ENCODE results near the gene PPP1R14B. TPM values are rescaled to one million over a fixed set of nuclear protein-coding genes. Genes with fewer than 3 reads are reported as not detected.

The PPP1R14B gene
- total and polyA plus RNA-seq, 2 donors = 31.6 to 62.8 TPM

DNA sequence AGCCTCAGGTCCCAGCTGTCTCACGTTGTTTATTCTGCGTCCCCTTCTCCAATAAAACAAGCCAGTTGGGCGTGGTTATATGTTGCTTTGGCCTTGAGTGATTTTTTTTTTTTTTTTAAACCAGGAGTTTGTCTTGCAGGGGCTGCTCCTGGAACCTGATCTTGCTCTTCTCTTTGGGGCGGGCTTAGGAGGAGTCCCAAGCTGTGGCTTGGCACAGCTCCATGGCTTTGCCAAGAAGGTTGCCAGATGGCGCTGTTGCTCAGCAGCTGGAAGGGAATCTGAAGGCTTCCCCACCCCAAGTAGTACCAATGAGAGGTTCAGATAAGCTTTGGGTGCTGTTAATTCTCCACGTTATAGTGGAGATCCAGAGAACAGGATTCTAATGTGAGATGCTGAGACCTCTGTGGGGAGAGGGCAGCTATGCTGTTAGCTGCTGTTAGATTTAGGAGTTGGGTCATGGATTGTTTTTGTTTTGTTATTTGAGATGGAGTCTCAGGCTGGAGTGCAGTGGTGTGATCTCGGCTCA is 42.2 kb downstream of the PPP1R14B start:
- Histone ChIP-seq H3K36me3 (ENCODE audit: insufficient read depth) (no peaks in the 10 kb centered on the region), H3K4me3 (ENCODE audit: low read depth, low read length) (no peak overlapping the region), H3K4me1 (ENCODE audit: insufficient read depth) (no peaks in the 10 kb centered on the region), H3K27ac (ENCODE audit: low read depth) (no peak overlapping the region)
- 22% methylated on average over 7 of the region's 7 CpGs for WGBS
- peak; percentile 73 for DNase-seq (ENCODE audit: extremely low spot score)

DNA sequence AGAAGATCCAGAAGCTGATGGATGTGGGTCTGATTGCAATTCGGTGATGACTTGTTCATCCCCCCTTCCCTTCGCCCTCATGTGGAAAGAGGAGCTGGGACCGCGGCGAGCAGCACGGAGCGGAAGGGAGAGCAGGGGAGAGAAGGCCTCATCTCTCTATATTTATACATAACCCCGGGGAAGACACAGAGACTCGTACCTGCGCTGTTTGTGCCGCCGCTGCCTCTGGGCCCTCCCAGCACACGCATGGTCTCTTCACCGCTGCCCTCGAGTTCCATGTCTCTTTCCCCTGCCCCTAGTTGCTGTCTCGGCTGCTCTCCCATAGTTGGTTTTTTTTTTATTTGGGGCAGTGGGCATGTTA is 42.7 kb downstream of the PPP1R14B start:
- Histone ChIP-seq H3K4me1 (ENCODE audit: insufficient read depth) (no peaks in the 10 kb centered on the region), H3K4me3 (ENCODE audit: low read depth, low read length) (no peak overlapping the region), H3K36me3 (ENCODE audit: insufficient read depth) (no peaks in the 10 kb centered on the region), H3K27ac (ENCODE audit: low read depth) (no peak overlapping the region)
- 73% methylated on average over 16 of the region's 16 CpGs for WGBS
- no peak for DNase-seq (ENCODE audit: extremely low spot score)

DNA sequence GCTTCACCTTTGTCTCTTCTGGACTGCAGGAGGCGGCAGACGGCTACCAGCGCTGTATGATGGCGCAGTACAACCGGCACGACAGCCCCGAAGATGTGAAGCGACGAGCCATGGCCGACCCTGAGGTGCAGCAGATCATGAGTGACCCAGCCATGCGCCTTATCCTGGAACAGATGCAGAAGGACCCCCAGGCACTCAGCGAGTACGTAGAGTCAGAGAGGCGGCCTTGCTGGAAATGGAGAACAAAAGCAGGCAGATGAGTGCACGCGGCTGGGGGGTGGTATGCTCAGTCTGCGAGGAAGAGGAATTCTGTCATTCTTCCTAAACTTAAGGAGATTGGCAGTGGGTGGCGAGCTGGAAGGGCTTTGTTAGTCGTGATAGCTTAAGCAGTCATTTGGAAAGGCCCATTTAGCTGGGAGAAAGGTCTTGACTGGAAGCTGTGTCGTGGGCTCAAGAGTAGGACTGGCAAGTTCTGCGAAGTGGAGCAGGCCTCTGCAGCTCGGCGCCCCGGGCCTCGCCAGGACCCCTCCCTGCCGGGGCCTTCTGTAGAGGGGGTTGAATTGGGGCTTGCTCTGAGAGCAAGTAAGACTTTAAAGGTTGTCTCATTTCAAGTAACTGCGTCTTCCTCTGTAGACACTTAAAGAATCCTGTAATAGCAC is 43.2 kb downstream of the PPP1R14B start:
- no peak for DNase-seq (ENCODE audit: extremely low spot score)
- Histone ChIP-seq H3K4me3 (ENCODE audit: low read depth, low read length) (no peak overlapping the region), H3K27ac (ENCODE audit: low read depth) (no peak overlapping the region), H3K36me3 (ENCODE audit: insufficient read depth) (no peaks in the 10 kb centered on the region), H3K4me1 (ENCODE audit: insufficient read depth) (no peaks in the 10 kb centered on the region)
- WGBS = 89% methylated on average over 27 of the region's 27 CpGs

DNA sequence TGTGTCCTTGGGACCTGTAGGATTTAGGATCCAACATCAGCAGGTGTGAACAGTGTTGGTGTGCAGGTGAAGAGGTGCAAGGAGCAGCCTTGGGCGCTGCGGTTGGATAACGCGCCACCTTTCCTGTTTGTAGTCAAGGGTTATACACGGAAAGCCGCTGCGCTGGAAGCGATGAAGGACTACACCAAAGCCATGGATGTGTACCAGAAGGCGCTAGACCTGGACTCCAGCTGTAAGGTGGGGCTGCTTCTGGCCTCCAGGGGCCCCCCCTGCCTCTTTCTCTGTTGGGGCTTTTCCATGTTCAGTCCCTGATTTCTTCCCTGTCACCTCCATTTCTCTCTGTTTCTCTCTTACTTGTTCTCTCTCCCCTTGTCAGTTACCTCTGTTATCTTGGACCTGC is 43.8 kb downstream of the PPP1R14B start:
- no peak for DNase-seq (ENCODE audit: extremely low spot score)
- no peaks in the 10 kb centered on the region for H3K36me3 ChIP-seq (ENCODE audit: insufficient read depth)

DNA sequence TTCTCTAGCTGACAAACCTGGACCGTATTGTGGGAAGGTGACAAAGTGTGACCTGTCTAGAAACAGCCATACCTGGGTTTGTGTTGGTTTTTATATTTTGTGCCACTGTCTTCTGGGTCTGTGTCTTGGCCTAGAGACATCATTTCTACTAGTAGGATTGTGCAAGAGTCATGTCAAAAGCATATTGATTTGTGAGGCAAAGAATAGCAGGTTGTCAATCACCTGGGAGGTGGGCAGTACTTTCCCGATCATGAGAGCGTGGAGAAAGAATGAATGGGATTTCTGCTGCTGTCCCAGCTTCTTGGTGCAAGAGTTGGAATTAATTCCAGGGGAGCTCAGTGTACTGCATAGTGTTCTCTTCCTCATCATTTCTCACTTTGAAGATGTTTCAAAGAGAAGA is 45.2 kb downstream of the PPP1R14B start:
- 68% methylated on average over 3 of the region's 3 CpGs for WGBS
- Histone ChIP-seq H3K4me3 (ENCODE audit: low read depth, low read length) (no peak overlapping the region), H3K4me1 (ENCODE audit: insufficient read depth) (no peaks in the 10 kb centered on the region), H3K36me3 (ENCODE audit: insufficient read depth) (peaks cover 2% of the 10 kb centered on the region), H3K27ac (ENCODE audit: low read depth) (no peak overlapping the region)
- no peak for DNase-seq (ENCODE audit: extremely low spot score)

More for the DNA sequence above, 43.8 kb downstream of the PPP1R14B start:
- Histone ChIP-seq H3K4me3 (ENCODE audit: low read depth, low read length) (no peak overlapping the region), H3K27ac (ENCODE audit: low read depth) (no peak overlapping the region), H3K4me1 (ENCODE audit: insufficient read depth) (no peaks in the 10 kb centered on the region)
- WGBS = 96% methylated on average over 9 of the region's 9 CpGs

DNA sequence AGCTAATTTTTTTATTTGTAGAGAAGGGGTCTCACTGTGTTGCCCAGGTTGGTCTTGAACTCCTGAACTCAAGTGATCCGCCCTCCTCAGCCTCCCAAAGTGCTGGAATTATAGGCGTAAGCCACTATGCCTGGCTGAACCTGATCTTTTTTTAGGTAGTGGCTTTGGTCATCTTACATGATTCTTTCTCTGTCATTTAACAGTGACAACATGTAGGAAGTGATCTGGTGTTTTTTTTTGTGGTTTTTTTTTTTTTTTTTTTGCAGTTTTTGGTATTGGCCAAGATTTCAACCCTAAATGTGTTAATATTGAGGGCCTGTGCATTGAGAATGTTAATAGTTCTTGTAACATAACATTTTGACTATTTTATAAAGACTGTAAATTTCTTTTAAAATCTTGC is 48.2 kb downstream of the PPP1R14B start:
- no peak overlapping the region for H3K27ac ChIP-seq (ENCODE audit: low read depth)
- no peak for DNase-seq (ENCODE audit: extremely low spot score)
- no peak overlapping the region for H3K4me3 ChIP-seq (ENCODE audit: low read depth, low read length)
- peaks cover 4% of the 10 kb centered on the region for H3K36me3 ChIP-seq (ENCODE audit: insufficient read depth)
- WGBS = 98% methylated on average over 2 of the region's 2 CpGs
- no peaks in the 10 kb centered on the region for H3K4me1 ChIP-seq (ENCODE audit: insufficient read depth)

DNA sequence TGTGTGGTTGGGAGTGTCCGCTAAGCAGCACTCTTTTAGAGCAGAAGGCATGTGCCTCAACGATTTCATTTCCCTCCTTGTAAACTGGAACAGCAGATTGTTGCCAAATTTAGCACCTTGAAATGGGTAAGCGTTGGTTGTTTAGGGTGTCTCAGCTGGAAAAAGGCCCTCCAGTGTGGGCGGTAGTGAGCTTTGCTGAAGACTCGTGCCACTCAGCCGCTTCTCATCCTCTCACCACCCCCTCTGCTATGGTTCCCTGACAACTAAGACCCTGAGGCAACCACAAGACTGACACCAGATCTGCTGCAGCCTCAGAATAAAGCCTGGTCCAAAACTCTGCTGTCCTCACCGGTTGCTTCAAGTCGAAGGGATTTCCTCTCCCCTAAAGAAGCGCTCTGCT is 50.1 kb downstream of the PPP1R14B start:
- Histone ChIP-seq H3K36me3 (ENCODE audit: insufficient read depth) (peaks cover 4% of the 10 kb centered on the region), H3K4me3 (ENCODE audit: low read depth, low read length) (no peak overlapping the region), H3K27ac (ENCODE audit: low read depth) (no peak overlapping the region), H3K4me1 (ENCODE audit: insufficient read depth) (no peaks in the 10 kb centered on the region)
- WGBS = 84% methylated on average over 9 of the region's 9 CpGs
- DNase-seq (ENCODE audit: extremely low spot score) = no peak

Small RNA genes within 50 kb of the gene (small RNA-seq; reads per million reads assigned to genes)
- not detected for gene RF00019

Other genes with a start within 250 kb of the PPP1R14B start
- 1.7 TPM for gene FLRT1, start 211.0 kb downstream of the PPP1R14B start, total RNA-seq
- gene FLRT1, start 211.0 kb downstream of the PPP1R14B start, polyA plus RNA-seq = 0.66 TPM
- 9.8 TPM for gene MACROD1, start 80.8 kb downstream of the PPP1R14B start, total RNA-seq
- gene MACROD1, start 80.8 kb downstream of the PPP1R14B start, polyA plus RNA-seq = 25.1 TPM
- 42.7 TPM for gene STIP1, start 60.8 kb downstream of the PPP1R14B start, total RNA-seq
- 84.0 TPM for gene STIP1, start 60.8 kb downstream of the PPP1R14B start, polyA plus RNA-seq
- 7.8 TPM for gene FERMT3, start 40.2 kb downstream of the PPP1R14B start, total RNA-seq
- 16.8 TPM for gene FERMT3, start 40.2 kb downstream of the PPP1R14B start, polyA plus RNA-seq
- 12.7 TPM for gene TRPT1, start 20.8 kb downstream of the PPP1R14B start, total RNA-seq
- 45.3 TPM for gene TRPT1, start 20.8 kb downstream of the PPP1R14B start, polyA plus RNA-seq
- 15.4 TPM for gene NUDT22, start 20.7 kb downstream of the PPP1R14B start, total RNA-seq
- 61.0 TPM for gene NUDT22, start 20.7 kb downstream of the PPP1R14B start, polyA plus RNA-seq
- gene DNAJC4, start 16.4 kb downstream of the PPP1R14B start, total RNA-seq = 10.7 TPM
- 57.6 TPM for gene DNAJC4, start 16.4 kb downstream of the PPP1R14B start, polyA plus RNA-seq
- gene VEGFB, start 12.4 kb downstream of the PPP1R14B start, total RNA-seq = 18.9 TPM
- gene VEGFB, start 12.4 kb downstream of the PPP1R14B start, polyA plus RNA-seq = 123 TPM
- 29.2 TPM for gene FKBP2, start 5.8 kb downstream of the PPP1R14B start, total RNA-seq
- gene FKBP2, start 5.8 kb downstream of the PPP1R14B start, polyA plus RNA-seq = 167 TPM
- gene PLCB3, start 4.6 kb upstream of the PPP1R14B start, total RNA-seq = 14.8 TPM
- gene PLCB3, start 4.6 kb upstream of the PPP1R14B start, polyA plus RNA-seq = 18.2 TPM
- 34.2 TPM for gene BAD, start 37.7 kb upstream of the PPP1R14B start, total RNA-seq
- 111 TPM for gene BAD, start 37.7 kb upstream of the PPP1R14B start, polyA plus RNA-seq
- 4.7 TPM for gene GPR137, start 38.9 kb upstream of the PPP1R14B start, total RNA-seq
- 48.3 TPM for gene GPR137, start 38.9 kb upstream of the PPP1R14B start, polyA plus RNA-seq
- not detected for gene KCNK4, start 44.4 kb upstream of the PPP1R14B start, total RNA-seq
- 0.13 TPM for gene KCNK4, start 44.4 kb upstream of the PPP1R14B start, polyA plus RNA-seq
- gene CATSPERZ, start 53.4 kb upstream of the PPP1R14B start, total RNA-seq = not detected
- gene CATSPERZ, start 53.4 kb upstream of the PPP1R14B start, polyA plus RNA-seq = 0.29 TPM
- 13.3 TPM for gene ESRRA, start 58.6 kb upstream of the PPP1R14B start, total RNA-seq
- gene ESRRA, start 58.6 kb upstream of the PPP1R14B start, polyA plus RNA-seq = 53.2 TPM
- 124 TPM for gene TRMT112, start 70.6 kb upstream of the PPP1R14B start, total RNA-seq
- gene TRMT112, start 70.6 kb upstream of the PPP1R14B start, polyA plus RNA-seq = 245 TPM
- 69.0 TPM for gene PRDX5, start 71.2 kb upstream of the PPP1R14B start, total RNA-seq
- 294 TPM for gene PRDX5, start 71.2 kb upstream of the PPP1R14B start, polyA plus RNA-seq
- gene CCDC88B, start 93.3 kb upstream of the PPP1R14B start, total RNA-seq = 2.6 TPM
- 10.2 TPM for gene CCDC88B, start 93.3 kb upstream of the PPP1R14B start, polyA plus RNA-seq
- 14.8 TPM for gene RPS6KA4, start 112.2 kb upstream of the PPP1R14B start, total RNA-seq
- gene RPS6KA4, start 112.2 kb upstream of the PPP1R14B start, polyA plus RNA-seq = 32.7 TPM

Measured in urinary bladder (tissue), 4 donors.